GM18517 (cell line): ENCODE data around the gene ZNF214.
"Not testable (repeated sequence)": the region's sequence is repeated elsewhere in the genome, so short reads cannot be mapped to it uniquely, and the experiment has no call there.

Source experiments
- ATAC-seq: cut with Tn5 transposase; IDR thresholded peaks from one replicate; pipeline ENCODE4 v1.9.1; 2021; ENCODE audit warnings: mild to moderate bottlenecking, moderate library complexity; ENCODE audit not compliant: unreplicated experiment

Gene ZNF214

DNA sequence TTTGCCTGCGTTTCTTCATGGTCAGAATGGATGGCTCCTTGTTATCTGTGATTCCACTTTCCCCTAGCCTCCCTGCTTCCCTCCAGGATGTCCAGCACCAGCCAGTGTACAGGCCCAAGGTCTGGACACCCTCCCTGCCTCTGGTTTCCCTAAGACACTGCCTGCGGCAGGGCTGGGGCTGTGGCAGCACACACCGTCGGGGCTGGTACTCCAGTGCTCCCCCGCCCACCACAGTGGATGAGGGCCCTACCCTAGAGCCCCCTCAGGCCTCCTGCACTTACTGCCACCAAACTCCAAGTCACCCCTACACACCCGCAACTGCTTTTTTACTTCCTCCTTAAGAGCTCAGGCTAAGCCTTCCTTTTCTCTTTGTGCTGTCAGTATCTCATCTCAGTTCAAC lies 28.9 kb downstream of the ZNF214 start:
- ATAC-seq = no peak

DNA sequence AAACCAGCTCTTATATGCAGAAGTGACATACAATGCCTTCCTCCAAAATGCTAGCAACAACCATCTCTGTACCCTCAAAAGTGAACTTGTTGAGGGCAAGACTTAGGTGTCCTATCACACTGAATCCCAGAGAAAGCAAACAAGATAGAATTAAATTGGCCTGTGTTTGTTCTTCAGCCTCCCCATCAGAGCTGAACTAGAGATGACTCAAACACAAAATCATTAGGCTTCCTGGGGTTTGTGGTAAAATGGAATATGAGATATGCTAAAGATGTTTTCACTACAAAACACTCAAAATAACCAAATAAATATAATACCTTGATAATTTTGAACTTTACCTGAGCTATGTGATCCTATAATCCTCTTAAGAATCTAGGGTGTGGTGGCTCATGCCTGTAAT lies 31.6 kb downstream of the ZNF214 start:
- ATAC-seq = no peak

DNA sequence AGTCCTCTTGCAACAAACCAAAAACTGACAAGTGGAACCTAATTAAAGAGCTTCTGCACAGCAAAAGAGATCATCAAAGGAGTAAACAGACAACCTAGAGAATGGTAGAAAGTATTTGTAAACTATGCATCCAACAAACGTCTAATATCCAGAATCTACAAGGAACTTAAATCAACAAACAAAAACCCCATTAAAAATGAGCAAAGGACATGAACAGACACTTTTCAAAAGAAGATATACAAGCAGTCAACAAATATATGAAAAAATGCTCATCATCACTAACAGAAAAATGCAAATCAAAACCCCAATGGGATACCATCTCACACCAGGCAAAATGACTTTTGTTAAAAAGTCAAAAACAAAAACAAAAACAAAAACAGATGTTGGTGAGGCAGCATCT lies 33.7 kb downstream of the ZNF214 start:
- ATAC-seq = no peak

DNA sequence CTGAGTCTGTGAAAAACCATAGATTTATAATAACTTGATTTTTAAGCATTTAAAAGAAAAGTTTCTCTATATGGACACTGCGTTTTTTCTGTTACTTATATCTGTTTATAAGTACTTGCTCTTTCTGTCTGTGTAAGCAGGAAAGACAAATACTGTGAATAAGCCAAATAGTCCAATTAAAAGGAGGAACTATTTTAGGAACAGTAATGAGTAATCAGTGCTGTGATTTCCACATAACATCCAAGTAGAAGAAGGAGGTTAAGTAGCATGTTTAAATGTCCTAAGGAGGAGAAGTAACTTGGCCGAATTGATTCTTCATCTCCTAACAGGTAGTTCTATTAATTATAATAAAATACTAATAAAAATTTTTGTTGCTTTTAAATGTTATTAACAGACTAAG lies 40.8 kb downstream of the ZNF214 start:
- ATAC-seq = no peak

GRCh38 chr11:6969854-6970253 lies 50.3 kb downstream of the ZNF214 start:
- not testable (repeated sequence) for ATAC-seq

DNA sequence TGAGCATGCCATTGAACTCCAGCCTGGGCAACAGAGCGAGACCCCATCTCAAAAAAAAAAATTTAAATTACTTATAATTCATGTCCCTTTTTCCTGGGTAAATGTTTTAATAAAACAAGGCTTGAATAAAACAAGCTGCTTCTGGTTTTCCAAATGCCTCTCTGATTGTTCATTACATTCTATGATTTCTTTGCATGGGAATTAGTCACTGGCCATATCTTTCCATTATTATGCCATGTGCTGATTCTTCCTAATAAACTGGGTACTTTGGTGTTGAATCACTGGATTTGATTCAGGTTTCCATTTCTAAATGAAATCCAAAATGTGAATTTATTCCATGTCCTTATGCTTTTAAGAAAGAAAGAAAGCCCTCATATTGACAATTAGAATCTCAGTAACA lies 51.3 kb downstream of the ZNF214 start:
- ATAC-seq = no peak

DNA sequence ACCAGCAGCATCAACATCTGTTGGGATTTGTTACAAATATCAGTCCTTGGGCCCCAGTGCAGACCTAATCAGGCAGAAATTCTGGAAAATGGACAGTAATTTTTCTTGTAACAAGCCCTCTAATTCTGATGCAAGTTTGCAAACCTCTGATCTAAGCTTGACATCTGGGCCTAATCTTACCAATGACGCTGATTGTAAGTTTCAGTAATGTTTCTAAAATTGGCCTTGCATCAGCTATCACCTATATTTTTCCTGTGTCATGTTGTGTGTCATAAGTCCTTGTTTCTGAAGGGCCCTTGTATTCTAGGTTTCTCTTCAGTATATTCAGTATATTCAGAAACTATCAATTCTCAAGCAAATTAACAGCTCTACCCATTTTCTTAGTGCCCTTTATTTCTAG lies 57.5 kb downstream of the ZNF214 start:
- ATAC-seq = peak; percentile 88

GRCh38 chr11:6962141-6962540 lies 58.0 kb downstream of the ZNF214 start:
- ATAC-seq = no peak

DNA sequence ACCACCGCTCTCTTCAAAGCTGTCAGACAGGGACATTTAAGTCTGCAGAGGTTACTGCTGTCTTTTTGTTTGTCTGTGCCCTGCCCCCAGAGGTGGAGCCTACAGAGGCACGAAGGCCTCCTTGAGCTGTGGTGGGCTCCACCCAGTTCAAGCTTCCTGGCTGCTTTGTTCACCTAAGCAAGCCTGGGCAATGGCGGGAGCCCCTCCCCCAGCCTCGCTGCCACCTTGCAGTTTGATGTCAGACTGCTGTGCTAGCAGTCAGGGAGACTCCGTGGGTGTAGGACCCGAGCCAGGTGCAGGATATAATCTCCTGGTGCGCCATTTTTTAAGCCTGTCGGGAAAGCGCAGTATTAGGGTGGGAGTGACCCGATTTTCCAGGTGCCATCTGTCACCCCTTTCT lies 65.9 kb downstream of the ZNF214 start:
- ATAC-seq = not testable (repeated sequence)
